Measurements from ENCODE around the gene DYRK1B.

- no peak for TF ChIP-seq POLR2A (IDR thresholded peaks at IDR 0.05)
- TF ChIP-seq CTCF (IDR thresholded peaks at IDR 0.05), result no peak
These were observed 45.7 kb downstream of the DYRK1B start for GRCh38 chr19:39788244-39788643.

Data from thyroid gland (tissue), 4 donors.